Kidney (tissue), 14 donors: ENCODE data around the gene GAB4. TPM values are rescaled to one million over a fixed set of nuclear protein-coding genes. Genes with fewer than 3 reads are reported as not detected.
A peak's percentile ranks its signal among the peaks of the same experiment; 100 is the strongest.
"Not testable (repeated sequence)": the region's sequence is repeated elsewhere in the genome, so short reads cannot be mapped to it uniquely, and the experiment has no call there.

Experiments
- DNase-seq, 5 donors: peaks; one replicate each; pipeline ENCODE4 v3.0.0-alpha.2; 2013 to 2020
- FAIRE-seq: peaks from 2 replicates; lab custom pipeline; 2012; peaks lifted over from hg19 to GRCh38; lab: Jason Lieb, UNC
- H3K27ac ChIP-seq, 2 donors: one replicate each; pipeline ENCODE4 v1.7.0; 2013; ENCODE audit warnings: low read depth in 2 of 2, low read length in 2 of 2, inconsistent platforms in 1 of 2
- H3K27me3 ChIP-seq: one replicate; pipeline ENCODE4 v1.7.1; 2013; ENCODE audit warnings: low read length, inconsistent platforms; ENCODE audit not compliant: control insufficient read depth, insufficient read depth
- H3K36me3 ChIP-seq, 3 donors: one replicate each; pipeline versions ENCODE4 v1.7.0 to v1.7.1; 2013; ENCODE audit warnings: low read length in 3 of 3, control low read depth in 1 of 3, inconsistent platforms in 1 of 3; ENCODE audit not compliant: insufficient read depth in 3 of 3, control insufficient read depth in 2 of 3
- H3K4me1 ChIP-seq, 3 donors: one replicate each; pipeline versions ENCODE4 v1.7.0 to v1.7.1; 2013; ENCODE audit warnings: low read length in 3 of 3, inconsistent platforms in 1 of 3, low read depth in 1 of 3; ENCODE audit not compliant: control insufficient read depth in 2 of 3, insufficient read depth in 2 of 3
- H3K4me3 ChIP-seq, 3 donors: one replicate each; pipeline versions ENCODE4 v1.7.0 to v1.8.1; 2013; ENCODE audit warnings: low read length in 3 of 3, control low read depth in 1 of 3, inconsistent platforms in 1 of 3
- H3K9ac ChIP-seq, 3 donors: one replicate each; pipeline versions ENCODE4 v1.7.0 to v1.7.1; 2013; ENCODE audit warnings: low read length in 3 of 3, control low read depth in 1 of 3, inconsistent platforms in 1 of 3
- H3K9me3 ChIP-seq, 3 donors: one replicate each; pipeline versions ENCODE4 v1.7.0 to v1.7.1; 2013; ENCODE audit warnings: low read length in 3 of 3, control low read depth in 1 of 3, inconsistent platforms in 1 of 3; ENCODE audit not compliant: control insufficient read depth in 2 of 3, insufficient read depth in 1 of 3
- intact Hi-C: fragments of 100-400 bp; cut with DNase I; formaldehyde crosslinking; loops from one replicate; pipeline ENCODE4 v1.11.1; 2022
- polyA plus RNA-seq: library from polyadenylated mRNA; stranded (reverse); fragments of 350-450 nt; fragmentation: Illumina TruSeq; extraction: RNeasy Lipid Tissue Mini Kit (QIAGEN cat#74804); gene quantifications from one replicate; pipeline ENCODE4 v1.2.3, GENCODE V29; 2014; ENCODE audit warnings: low read depth, low replicate concordance; ENCODE audit not compliant: insufficient read depth
- total RNA-seq: library from RNA; stranded (reverse); fragmentation: NEBNext Ultra II Directional; extraction: Animal tissue kit (Norgen Biotek cat#: 25700); gene quantifications from one replicate; pipeline ENCODE4 v1.2.1, GENCODE V29; 2021
- TF ChIP-seq, protein P1 (sequence below): IDR thresholded peaks from 3 replicates; pipeline ENCODE4 v1.5.1; 2012; ENCODE audit warnings: mild to moderate bottlenecking, moderate library complexity, borderline replicate concordance; ENCODE audit not compliant: insufficient read depth; ENCODE audit errors: extremely low read depth
- donor health status: control.
- donor health status: control.
- donor health status: control.
- donor health status: control.
- donor health status: control.
- donor health status: DM: yes; HTN: yes; CAD: no.
- donor health status: Normal renal cell carcinoma (clear cell type).

GAB4 gene
- total and polyA plus RNA-seq, 2 donors from 2014 or later, result not detected

DNA sequence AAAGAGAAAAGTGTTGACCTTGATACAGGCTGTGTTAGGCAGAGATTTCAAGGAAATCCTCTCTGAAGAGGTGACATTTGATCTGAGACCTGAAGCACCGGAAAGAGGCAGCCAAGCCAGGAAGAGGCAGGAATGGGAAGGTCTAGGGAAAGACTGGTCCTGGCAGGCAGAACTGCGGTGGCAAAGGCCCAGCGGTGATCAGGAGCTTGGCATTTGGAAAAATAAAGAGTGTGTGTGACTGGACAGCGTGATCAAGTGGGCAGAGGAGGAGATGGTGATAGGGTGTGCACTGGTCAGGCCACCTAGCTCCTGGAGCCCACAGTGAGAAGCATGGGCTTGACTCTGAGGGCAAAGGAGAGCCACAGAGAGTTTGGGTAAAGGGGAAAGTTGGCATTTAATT lies 27.2 kb upstream of the GAB4 start:
- Histone ChIP-seq H3K36me3 (no peaks in the 10 kb centered on the region), H3K27ac (no peak overlapping the region), H3K4me3 (no peak overlapping the region), H3K9me3 (no peaks in the 10 kb centered on the region), H3K27me3 (peaks cover 3% of the 10 kb centered on the region), H3K4me1 (peaks cover 0 to 3% (median 0%) of the 10 kb centered on the region in 3 donors), H3K9ac (no peak overlapping the region)
- DNase-seq (no peak), FAIRE-seq (no peak)
- TF ChIP-seq, protein P1, sequence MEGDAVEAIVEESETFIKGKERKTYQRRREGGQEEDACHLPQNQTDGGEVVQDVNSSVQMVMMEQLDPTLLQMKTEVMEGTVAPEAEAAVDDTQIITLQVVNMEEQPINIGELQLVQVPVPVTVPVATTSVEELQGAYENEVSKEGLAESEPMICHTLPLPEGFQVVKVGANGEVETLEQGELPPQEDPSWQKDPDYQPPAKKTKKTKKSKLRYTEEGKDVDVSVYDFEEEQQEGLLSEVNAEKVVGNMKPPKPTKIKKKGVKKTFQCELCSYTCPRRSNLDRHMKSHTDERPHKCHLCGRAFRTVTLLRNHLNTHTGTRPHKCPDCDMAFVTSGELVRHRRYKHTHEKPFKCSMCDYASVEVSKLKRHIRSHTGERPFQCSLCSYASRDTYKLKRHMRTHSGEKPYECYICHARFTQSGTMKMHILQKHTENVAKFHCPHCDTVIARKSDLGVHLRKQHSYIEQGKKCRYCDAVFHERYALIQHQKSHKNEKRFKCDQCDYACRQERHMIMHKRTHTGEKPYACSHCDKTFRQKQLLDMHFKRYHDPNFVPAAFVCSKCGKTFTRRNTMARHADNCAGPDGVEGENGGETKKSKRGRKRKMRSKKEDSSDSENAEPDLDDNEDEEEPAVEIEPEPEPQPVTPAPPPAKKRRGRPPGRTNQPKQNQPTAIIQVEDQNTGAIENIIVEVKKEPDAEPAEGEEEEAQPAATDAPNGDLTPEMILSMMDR, result no peak
- intact Hi-C loops, result no loop called here

DNA sequence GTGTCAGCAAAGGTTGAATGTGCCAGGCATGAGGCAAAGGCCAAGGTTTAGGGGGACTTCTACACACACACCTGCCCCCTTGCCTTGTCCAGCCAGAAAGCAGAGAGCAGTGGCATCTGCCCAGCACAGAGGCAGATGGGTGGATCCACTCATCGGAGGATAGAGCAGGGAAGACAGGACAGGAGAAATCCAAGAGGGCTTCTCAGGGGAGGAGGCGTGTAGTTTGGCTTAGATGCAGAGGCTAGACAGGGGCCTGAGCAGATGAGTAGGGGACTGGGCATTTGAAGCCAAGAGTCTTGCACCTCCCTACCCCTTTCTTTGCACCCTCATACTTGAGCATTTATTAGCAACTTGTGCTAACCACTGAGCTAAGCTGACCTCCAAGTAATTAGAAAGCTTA lies 26.5 kb upstream of the GAB4 start:
- H3K27me3 ChIP-seq, FAIRE-seq, H3K4me1 ChIP-seq, H3K27ac ChIP-seq, H3K9me3 ChIP-seq, H3K9ac ChIP-seq, H3K4me3 ChIP-seq, H3K36me3 ChIP-seq, DNase-seq, intact Hi-C loops: not testable (repeated sequence)

DNA sequence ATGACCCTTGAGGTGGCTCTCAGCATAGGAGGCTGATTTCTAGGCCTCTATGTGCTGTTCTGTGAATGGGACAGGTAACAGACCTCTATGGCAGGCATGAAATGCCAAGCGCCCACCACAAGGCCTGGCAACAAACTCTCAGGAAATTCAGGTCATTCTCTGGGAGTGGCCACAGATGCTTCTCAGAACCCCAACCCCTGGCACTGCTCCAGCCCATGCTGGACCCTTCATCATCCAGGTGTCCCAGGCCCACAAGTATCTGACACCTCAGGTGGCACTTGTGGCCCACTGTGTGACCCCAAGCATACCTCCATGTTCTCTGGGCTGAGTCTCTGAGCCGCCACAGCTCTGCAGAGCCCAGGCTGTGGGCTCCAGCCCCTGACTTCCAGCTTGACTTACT lies 24.3 kb upstream of the GAB4 start:
- FAIRE-seq, H3K4me3 ChIP-seq, H3K4me1 ChIP-seq, H3K9me3 ChIP-seq, H3K27me3 ChIP-seq, H3K27ac ChIP-seq, H3K9ac ChIP-seq, H3K36me3 ChIP-seq, intact Hi-C loops: not testable (repeated sequence)
- DNase-seq, result peak in 1 of 5 donors; percentile 64

DNA sequence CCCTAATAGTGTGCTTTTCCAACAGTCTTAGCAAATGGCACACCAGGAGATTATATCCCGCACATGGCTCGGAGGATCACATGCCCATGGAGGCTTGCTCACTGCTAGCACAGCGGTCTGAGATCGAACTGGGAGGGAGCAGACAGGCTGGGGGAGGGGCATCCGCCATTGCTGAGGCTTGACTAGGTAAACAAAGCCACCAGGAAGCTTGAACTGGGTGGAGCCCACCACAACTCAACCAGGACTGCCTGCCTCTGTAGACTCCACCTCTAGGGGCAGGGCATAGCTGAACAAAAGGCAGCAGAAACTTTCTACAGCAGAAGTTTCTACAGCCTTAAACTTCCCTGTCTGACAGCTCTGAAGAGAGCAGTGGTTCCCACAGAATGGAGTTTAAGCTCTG lies 16.4 kb upstream of the GAB4 start:
- H3K36me3 ChIP-seq, intact Hi-C loops, H3K4me3 ChIP-seq, FAIRE-seq, H3K27me3 ChIP-seq, DNase-seq, H3K9me3 ChIP-seq, H3K4me1 ChIP-seq, H3K9ac ChIP-seq, H3K27ac ChIP-seq: not testable (repeated sequence)

DNA sequence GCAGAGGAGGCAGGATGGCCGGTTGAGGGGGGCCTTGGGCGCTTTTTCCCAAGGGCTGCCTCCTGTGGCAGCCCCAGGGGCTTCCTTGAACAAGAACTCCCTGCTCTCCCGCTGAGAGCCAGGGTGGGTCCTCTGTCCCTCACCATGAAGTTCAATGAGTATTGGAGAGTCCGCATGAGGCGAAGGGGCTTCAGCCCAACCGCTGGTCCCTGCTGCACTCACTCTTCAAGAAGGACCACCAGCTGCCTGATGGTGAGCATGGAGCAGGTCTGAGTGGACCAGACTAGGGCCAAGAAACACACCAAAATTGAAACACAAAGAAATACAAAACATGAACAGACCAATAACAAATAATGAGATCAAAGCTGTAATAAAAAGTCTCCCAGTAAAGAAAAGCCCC lies 7.5 kb upstream of the GAB4 start:
- H3K4me1 ChIP-seq, H3K9me3 ChIP-seq, intact Hi-C loops, DNase-seq, H3K27me3 ChIP-seq, H3K4me3 ChIP-seq, FAIRE-seq, H3K27ac ChIP-seq, H3K36me3 ChIP-seq, H3K9ac ChIP-seq: not testable (repeated sequence)

DNA sequence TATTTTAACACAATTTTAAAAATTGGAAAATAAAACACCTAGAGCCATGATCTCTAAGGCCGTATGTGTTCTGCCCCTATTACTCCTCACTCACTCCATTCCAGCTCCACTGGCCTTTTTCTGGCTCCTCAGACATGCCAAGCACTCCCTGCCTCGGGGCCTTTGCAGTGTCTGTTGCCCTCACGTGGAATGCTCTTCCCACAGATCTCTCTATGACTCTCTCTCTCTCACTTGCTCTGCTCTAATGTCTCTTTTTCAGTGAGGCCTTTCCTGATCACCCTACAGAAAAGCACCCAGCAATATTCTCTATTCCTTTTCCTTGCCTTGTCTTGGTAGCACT lies 6.0 kb upstream of the GAB4 start:
- H3K4me3 ChIP-seq, H3K9ac ChIP-seq, FAIRE-seq, H3K27me3 ChIP-seq, H3K36me3 ChIP-seq, intact Hi-C loops, H3K4me1 ChIP-seq, H3K9me3 ChIP-seq, H3K27ac ChIP-seq, DNase-seq: not testable (repeated sequence)
